Lower leg skin (tissue), 4 donors: ENCODE results near the gene PDS5A. TPM values are rescaled to one million over a fixed set of nuclear protein-coding genes. Genes with fewer than 3 reads are reported as not detected.
"Not testable (repeated sequence)": the region's sequence is repeated elsewhere in the genome, so short reads cannot be mapped to it uniquely, and the experiment has no call there.

ENCODE experiments used
- DNase-seq, 2 donors: peaks; one replicate each; pipeline ENCODE4 v3.0.0-alpha.2; 2019; ENCODE audit warnings: low spot score in 2 of 2
- H3K4me3 ChIP-seq: fragments of 200-600 bp; sonication (generic); 2 replicates; pipeline ENCODE4 v1.5.1; 2017; ENCODE audit warnings: mild to moderate bottlenecking, low read depth; ENCODE audit not compliant: poor library complexity, severe bottlenecking
- CTCF ChIP-seq, 3 donors: fragments of 450-650 bp; IDR thresholded peaks; one replicate each; pipeline ENCODE4 v1.5.1; 2016; ENCODE audit warnings: antibody characterized with exemption in 3 of 3, mild to moderate bottlenecking in 3 of 3, moderate library complexity in 2 of 3
- POLR2A ChIP-seq, 2 donors: fragments of 450-650 bp; IDR thresholded peaks; one replicate each; pipeline ENCODE4 v1.6.1; 2016 to 2017; ENCODE audit warnings: antibody characterized with exemption in 2 of 2, mild to moderate bottlenecking in 1 of 2, moderate library complexity in 1 of 2
- WGBS, 2 donors: methylation state at CpG; one replicate each; pipeline ENCODE4 v1.1.5; 2018; 5-methylcytosine and 5-hydroxymethylcytosine counted together
- intact Hi-C: fragments of 100-400 bp; cut with DNase I; formaldehyde crosslinking; loops from one replicate; pipeline ENCODE4 v1.15.0; 2023; ENCODE audit warnings: low total_unique reads
- total RNA-seq, 4 donors: library from RNA; depleted of rRNA; stranded (reverse); fragments of >200 nt; gene quantifications; one replicate each; pipeline ENCODE4 v1.1.0, GENCODE V29; 2016

The PDS5A gene
- total RNA-seq, 4 donors from 2014 or later, result 45.7 to 57.6 (median 53.5) TPM

DNA sequence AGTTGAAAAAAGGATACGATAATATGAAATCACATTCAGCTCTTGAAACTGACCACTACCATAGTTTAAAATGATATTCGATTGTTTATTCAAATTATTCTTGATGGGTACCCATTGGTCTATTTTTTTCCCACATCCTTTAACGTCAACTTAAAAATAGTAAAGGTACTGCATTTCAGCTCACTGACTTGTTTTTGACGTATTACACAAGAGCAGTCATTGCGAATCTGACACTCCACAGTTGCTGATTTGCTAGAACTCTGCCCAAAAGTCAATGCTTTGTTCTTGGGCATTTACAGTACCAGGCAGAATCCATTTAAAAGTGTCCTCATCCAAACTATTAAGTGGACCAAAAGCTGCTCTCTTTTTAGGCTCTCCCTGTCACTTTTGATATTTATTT, 1.2 kb upstream of the PDS5A start:
- H3K4me3 ChIP-seq, result no peak overlapping the region
- TF ChIP-seq CTCF (IDR thresholded peaks at IDR 0.05) (no peak), POLR2A (IDR thresholded peaks at IDR 0.05) (no peak)
- DNase-seq, result no peak
- 90 to 93% methylated on average over 5 of the region's 5 CpGs for WGBS, 2 donors
- intact Hi-C loops, result loop anchor here (5.0 kb wide), 1 partner anchor 282 kb away; the partner anchor contains the start of gene UBE2K

DNA sequence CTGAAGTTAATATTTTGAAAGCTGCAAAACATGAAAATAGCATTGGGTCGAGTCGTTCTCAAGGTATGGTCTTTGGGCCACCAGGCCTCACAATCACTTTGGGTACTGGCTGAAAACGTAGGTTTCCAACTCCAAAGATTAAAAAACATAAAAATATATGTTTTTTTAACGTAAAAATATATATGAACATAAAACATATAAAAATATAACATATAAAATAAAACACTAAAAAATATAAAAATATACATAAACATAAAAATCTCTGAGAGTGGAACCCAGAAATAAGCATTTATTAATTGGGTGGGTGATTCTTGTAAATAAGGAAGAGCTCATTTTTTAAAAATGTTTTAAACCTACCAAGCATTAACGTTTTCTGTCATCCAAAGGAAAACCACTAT, 666 bp upstream of the PDS5A start:
- peak overlapping the region; percentile 97 for H3K4me3 ChIP-seq
- intact Hi-C loops, result loop anchor here (5.0 kb wide), 1 partner anchor 281 kb away; the partner anchor contains the start of gene UBE2K
- WGBS, 2 donors, result 14 to 21% methylated on average over 5 of the region's 5 CpGs
- TF ChIP-seq POLR2A (IDR thresholded peaks at IDR 0.05) (no peak), CTCF (IDR thresholded peaks at IDR 0.05) (no peak)
- DNase-seq, result no peak

DNA sequence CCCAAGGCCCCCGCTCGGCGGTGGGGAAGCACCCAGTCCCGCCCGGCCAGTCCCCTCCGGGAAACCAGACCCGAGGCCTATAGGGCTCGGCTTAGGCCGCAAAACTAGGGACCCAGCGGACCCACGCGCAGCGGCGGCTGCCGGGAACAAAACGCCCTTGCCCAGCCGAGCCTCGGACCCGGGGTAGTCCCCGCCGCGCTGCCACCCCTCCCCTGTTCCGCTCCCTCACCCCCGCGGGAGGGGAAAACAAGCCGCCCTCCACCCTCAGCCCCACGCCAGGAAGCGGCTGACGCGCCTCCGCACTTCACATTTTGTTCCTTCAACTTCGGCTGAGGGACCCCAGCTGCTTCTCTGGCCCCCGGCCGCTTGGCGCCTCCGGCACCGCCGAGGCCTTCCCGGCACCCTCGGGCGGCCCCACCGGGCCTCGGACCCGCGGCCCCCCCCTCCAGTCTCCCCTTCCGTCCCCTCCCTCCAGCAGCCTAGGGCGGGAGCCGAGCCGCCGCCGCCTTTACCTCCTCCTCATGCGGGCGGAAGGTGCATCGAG, 694 bp downstream of the PDS5A start:
- TF ChIP-seq CTCF (IDR thresholded peaks at IDR 0.05), result no peak
- no peak for TF ChIP-seq POLR2A (IDR thresholded peaks at IDR 0.05)
- H3K4me3 ChIP-seq, result peak overlapping the region; percentile 97
- intact Hi-C loops, result loop anchor here (5.0 kb wide), 1 partner anchor 280 kb away; the partner anchor contains the start of gene UBE2K
- 0% methylated on average over 16 to 41 of the region's 54 CpGs for WGBS, 2 donors
- DNase-seq, result peak; percentile 20 to 90

- TF ChIP-seq CTCF (IDR thresholded peaks at IDR 0.05), result peak in 1 of 3 donors; percentile 65
- no peak for TF ChIP-seq POLR2A (IDR thresholded peaks at IDR 0.05)
- peak; percentile 77 to 89 for DNase-seq
- WGBS, 2 donors, result 1 to 2% methylated on average over 30 to 41 of the region's 41 CpGs
- intact Hi-C loops, result loop anchor here (5.0 kb wide), 1 partner anchor 279 kb away; the partner anchor contains the start of gene UBE2K
- H3K4me3 ChIP-seq, result peak overlapping the region; percentile 97
These were observed 1.4 kb downstream of the PDS5A start for GRCh38 chr4:39976141-39976944.

DNA sequence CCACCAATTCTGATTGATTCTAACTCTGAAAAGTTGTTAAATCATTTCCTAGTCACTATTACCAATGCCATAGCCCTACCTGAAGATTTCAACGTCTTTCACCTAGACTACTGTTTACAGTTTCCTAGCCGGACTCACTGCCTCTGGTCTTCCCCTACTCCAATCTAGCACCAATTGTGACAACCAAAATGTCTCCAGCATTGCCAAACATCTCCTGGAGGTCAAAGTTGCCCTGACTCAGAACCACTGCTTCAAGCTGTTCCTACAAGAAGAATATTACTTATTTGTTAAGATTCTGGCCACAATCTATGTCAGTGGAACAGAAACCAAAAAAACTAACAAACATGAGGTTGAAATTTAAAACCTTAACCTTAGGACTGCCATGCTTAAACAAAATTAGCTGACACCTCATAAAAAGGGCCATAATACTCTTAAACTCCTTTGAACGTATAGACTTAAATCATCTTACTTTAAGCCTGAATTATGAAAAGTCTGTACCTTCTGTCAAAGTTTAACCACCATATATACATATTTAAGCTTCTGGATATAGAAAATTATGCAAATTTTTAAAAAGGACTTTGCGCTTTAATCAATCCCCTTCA, 2.1 kb downstream of the PDS5A start:
- TF ChIP-seq CTCF (IDR thresholded peaks at IDR 0.05) (no peak), POLR2A (IDR thresholded peaks at IDR 0.05) (no peak)
- intact Hi-C loops, result loop anchor here (5.0 kb wide), 1 partner anchor 278 kb away; the partner anchor contains the start of gene UBE2K
- H3K4me3 ChIP-seq, result no peak overlapping the region
- 60 to 63% methylated on average over 4 of the region's 4 CpGs for WGBS, 2 donors
- DNase-seq, result no peak

DNA sequence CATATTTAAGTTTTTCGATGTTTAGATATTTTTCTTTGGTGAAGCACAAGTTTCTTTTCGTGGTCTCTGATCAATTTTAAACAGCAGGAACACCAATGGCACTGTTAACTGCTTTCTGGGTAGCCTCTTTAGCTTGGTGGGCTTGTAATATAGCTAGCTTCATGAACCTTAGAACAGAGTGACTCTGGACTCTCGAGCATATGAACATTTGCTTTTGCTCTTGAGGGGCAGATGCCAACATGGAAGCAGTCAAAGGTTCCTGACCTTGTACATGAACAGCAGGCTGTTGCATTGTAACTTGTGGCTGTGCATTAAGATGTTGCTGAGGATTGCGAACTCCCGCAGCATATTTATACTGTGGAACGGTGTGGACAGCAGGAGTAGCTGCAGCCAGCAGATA, 4.7 kb downstream of the PDS5A start:
- H3K4me3 ChIP-seq, DNase-seq, intact Hi-C loops: not testable (repeated sequence)
- WGBS, 2 donors, result 75 to 80% methylated on average over 6 of the region's 6 CpGs
